Measurements from ENCODE around the gene CLASP2. TPM values are rescaled to one million over a fixed set of nuclear protein-coding genes. Genes with fewer than 3 reads are reported as not detected.
A peak's percentile ranks its signal among the peaks of the same experiment; 100 is the strongest.

The CLASP2 gene
- total and polyA plus RNA-seq, 7 donors = 7.3 to 71.9 (median 37.7) TPM

- peaks cover 0 to 4% of the 10 kb centered on the region in 2 donors for H3K36me3 ChIP-seq (ENCODE audit: insufficient read depth in 1 of 2, low read depth in 1 of 2)
- H3K4me1 ChIP-seq = peaks cover 21% of the 10 kb centered on the region
- no peak for ATAC-seq
- intact Hi-C loops (cut with DNase I) = no loop called here
- 81 to 93% (median 90%) methylated on average over 1 of the region's 1 CpG for WGBS, 3 donors
- no peak for DNase-seq
- no peak overlapping the region for H3K4me3 ChIP-seq
- no peaks in the 10 kb centered on the region for H3K27me3 ChIP-seq (ENCODE audit: insufficient read depth in 3 of 3, low read length in 2 of 3)
- no peaks in the 10 kb centered on the region for H3K9me3 ChIP-seq
- H3K27ac ChIP-seq = no peak overlapping the region
- TF ChIP-seq, protein P1, sequence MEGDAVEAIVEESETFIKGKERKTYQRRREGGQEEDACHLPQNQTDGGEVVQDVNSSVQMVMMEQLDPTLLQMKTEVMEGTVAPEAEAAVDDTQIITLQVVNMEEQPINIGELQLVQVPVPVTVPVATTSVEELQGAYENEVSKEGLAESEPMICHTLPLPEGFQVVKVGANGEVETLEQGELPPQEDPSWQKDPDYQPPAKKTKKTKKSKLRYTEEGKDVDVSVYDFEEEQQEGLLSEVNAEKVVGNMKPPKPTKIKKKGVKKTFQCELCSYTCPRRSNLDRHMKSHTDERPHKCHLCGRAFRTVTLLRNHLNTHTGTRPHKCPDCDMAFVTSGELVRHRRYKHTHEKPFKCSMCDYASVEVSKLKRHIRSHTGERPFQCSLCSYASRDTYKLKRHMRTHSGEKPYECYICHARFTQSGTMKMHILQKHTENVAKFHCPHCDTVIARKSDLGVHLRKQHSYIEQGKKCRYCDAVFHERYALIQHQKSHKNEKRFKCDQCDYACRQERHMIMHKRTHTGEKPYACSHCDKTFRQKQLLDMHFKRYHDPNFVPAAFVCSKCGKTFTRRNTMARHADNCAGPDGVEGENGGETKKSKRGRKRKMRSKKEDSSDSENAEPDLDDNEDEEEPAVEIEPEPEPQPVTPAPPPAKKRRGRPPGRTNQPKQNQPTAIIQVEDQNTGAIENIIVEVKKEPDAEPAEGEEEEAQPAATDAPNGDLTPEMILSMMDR (IDR thresholded peaks at IDR 0.05) = no peak
Measured at GRCh38 chr3:33650495-33650894, 67.6 kb downstream of the CLASP2 start.

GRCh38 chr3:33648793-33649192 lies 69.3 kb downstream of the CLASP2 start:
- WGBS, 3 donors = 85 to 90% (median 86%) methylated on average over 1 of the region's 1 CpG
- no peaks in the 10 kb centered on the region for H3K9me3 ChIP-seq
- ATAC-seq = peak in 2 of 4 donors; percentile 47 to 49
- H3K36me3 ChIP-seq (ENCODE audit: insufficient read depth in 1 of 2, low read depth in 1 of 2) = peaks cover 0 to 12% of the 10 kb centered on the region in 2 donors
- intact Hi-C loops (cut with DNase I) = no loop called here
- no peaks in the 10 kb centered on the region for H3K27me3 ChIP-seq (ENCODE audit: insufficient read depth in 3 of 3, low read length in 2 of 3)
- H3K4me3 ChIP-seq = no peak overlapping the region
- TF ChIP-seq, protein P1 (IDR thresholded peaks at IDR 0.05) = no peak
- DNase-seq = no peak
- peaks cover 20% of the 10 kb centered on the region for H3K4me1 ChIP-seq
- no peak overlapping the region for H3K27ac ChIP-seq

DNA sequence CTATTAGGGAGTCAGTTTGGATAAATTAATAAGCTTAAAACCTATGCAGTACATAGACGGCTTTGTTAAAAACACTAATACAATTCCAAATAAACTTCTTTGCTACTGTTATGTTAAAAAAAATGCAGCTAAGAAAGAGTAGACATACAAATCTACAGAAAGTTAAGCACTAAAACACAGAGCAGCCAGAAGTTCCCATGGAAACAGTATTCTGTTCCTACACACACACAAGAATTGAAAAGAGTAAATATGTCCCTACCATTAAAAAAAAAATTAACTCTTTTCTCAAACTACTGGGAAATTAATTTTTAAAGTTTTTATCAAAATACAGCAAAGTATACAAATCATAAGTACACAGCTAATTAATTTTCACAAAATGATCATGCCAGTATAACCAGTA lies 71.6 kb downstream of the CLASP2 start:
- intact Hi-C loops (cut with DNase I) = no loop called here
- Histone ChIP-seq H3K9me3 (no peaks in the 10 kb centered on the region), H3K36me3 (ENCODE audit: insufficient read depth in 1 of 2, low read depth in 1 of 2) (peaks cover 0 to 23% of the 10 kb centered on the region in 2 donors), H3K27me3 (ENCODE audit: insufficient read depth in 3 of 3, low read length in 2 of 3) (no peaks in the 10 kb centered on the region), H3K4me3 (no peak overlapping the region), H3K27ac (no peak overlapping the region), H3K4me1 (peaks cover 10% of the 10 kb centered on the region)
- WGBS, 3 donors = 70 to 92% (median 85%) methylated on average over 1 of the region's 1 CpG
- DNase-seq (no peak), ATAC-seq (no peak)
- TF ChIP-seq, protein P1 (IDR thresholded peaks at IDR 0.05) = no peak

DNA sequence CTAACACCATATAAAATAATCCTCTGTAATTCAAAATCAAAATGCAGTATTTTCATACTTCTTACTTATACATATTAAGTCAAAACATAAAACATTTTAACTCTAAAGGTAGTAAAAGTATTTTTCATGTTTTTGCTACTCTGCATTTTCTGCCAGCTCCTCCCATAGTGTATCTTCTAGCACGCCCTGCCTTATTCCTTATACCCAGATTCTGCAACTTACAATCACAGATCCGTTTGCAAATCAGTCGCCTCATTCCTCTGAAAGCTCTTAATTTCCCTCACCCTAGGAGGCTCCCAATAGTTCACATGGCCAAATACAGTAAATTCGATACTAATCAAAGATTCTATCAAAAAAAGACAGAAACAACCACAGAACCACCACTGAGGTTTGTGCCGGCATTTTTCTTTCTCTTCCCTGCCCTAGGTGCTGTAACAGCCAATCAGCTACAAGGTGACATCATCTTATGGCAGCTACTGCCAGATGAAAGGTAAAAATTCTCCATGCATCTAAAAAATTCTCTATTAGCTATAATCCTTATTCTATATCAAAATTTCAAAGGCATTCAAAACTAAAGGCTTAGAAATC lies 72.9 kb downstream of the CLASP2 start:
- DNase-seq (no peak), ATAC-seq (peak in 3 of 4 donors; percentile 40 to 83 (median 72))
- intact Hi-C loops (cut with DNase I) = no loop called here
- H3K4me3 ChIP-seq = peak overlapping the region; percentile 50
- TF ChIP-seq, protein P1 (IDR thresholded peaks at IDR 0.05) = no peak
- peaks cover 0 to 23% of the 10 kb centered on the region in 2 donors for H3K36me3 ChIP-seq (ENCODE audit: insufficient read depth in 1 of 2, low read depth in 1 of 2)
- no peak overlapping the region for H3K27ac ChIP-seq
- no peaks in the 10 kb centered on the region for H3K9me3 ChIP-seq
- WGBS, 3 donors = 44 to 65% (median 49%) methylated on average over 5 of the region's 5 CpGs
- peaks cover 10% of the 10 kb centered on the region for H3K4me1 ChIP-seq
- no peaks in the 10 kb centered on the region for H3K27me3 ChIP-seq (ENCODE audit: insufficient read depth in 3 of 3, low read length in 2 of 3)

DNA sequence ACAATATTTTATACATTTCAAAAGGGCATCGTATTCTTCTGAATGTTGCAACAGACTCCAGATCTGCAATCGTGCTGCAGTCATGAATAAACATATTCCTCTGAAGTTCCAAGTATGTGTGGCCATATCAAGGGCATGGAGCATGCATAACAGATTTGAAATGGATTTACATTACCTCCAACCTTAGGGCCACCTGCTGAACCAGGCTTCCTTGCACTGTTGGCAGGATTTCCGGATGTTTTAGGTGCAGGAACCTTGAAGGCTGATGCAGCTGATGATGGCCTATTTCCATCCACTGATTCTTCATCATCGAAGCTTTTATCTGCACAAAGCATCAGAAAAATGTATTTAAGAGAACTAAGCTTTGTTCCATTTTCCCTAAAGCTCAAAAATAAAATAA lies 73.5 kb downstream of the CLASP2 start:
- DNase-seq (no peak), ATAC-seq (peak in 1 of 4 donors; percentile 47)
- H3K27me3 ChIP-seq (ENCODE audit: insufficient read depth in 3 of 3, low read length in 2 of 3) = no peaks in the 10 kb centered on the region
- peaks cover 0 to 26% of the 10 kb centered on the region in 2 donors for H3K36me3 ChIP-seq (ENCODE audit: insufficient read depth in 1 of 2, low read depth in 1 of 2)
- H3K4me3 ChIP-seq = no peak overlapping the region
- intact Hi-C loops (cut with DNase I) = no loop called here
- TF ChIP-seq, protein P1 (IDR thresholded peaks at IDR 0.05) = no peak
- peaks cover 10% of the 10 kb centered on the region for H3K4me1 ChIP-seq
- no peak overlapping the region for H3K27ac ChIP-seq
- 59 to 73% (median 66%) methylated on average over 4 of the region's 4 CpGs for WGBS, 3 donors
- no peaks in the 10 kb centered on the region for H3K9me3 ChIP-seq
